H9 (cell line): ENCODE measurements around the gene RIMBP2. TPM values are rescaled to one million over a fixed set of nuclear protein-coding genes. Genes with fewer than 3 reads are reported as not detected.

ENCODE experiments used
- DNase-seq: peaks from one replicate; pipeline ENCODE4 v3.0.0-alpha.2; 2017
- H2AFZ ChIP-seq: one replicate; pipeline ENCODE4 v1.6.1; 2013; ENCODE audit warnings: mild to moderate bottlenecking, low read length, control low read depth, moderate library complexity
- H2AK5ac ChIP-seq: 2 replicates; pipeline ENCODE4 v1.6.1; 2013; ENCODE audit warnings: low read length, control low read depth, mixed read lengths; ENCODE audit not compliant: insufficient read length
- H2BK120ac ChIP-seq: one replicate; pipeline ENCODE4 v1.6.1; 2013; ENCODE audit warnings: low read depth, mild to moderate bottlenecking, low read length, control low read depth, inconsistent platforms; ENCODE audit not compliant: poor library complexity, severe bottlenecking
- H2BK12ac ChIP-seq: 2 replicates; pipeline ENCODE4 v1.6.1; 2013; ENCODE audit warnings: low read length, control low read depth, mixed read lengths, low read depth; ENCODE audit not compliant: insufficient read length
- H2BK15ac ChIP-seq: 2 replicates; pipeline ENCODE4 v1.6.1; 2013; ENCODE audit warnings: low read depth, low read length, control low read depth
- H2BK20ac ChIP-seq: one replicate; pipeline ENCODE4 v1.6.1; 2013; ENCODE audit warnings: low read depth, mild to moderate bottlenecking, low read length, control low read depth, inconsistent platforms; ENCODE audit not compliant: poor library complexity, severe bottlenecking
- H2BK5ac ChIP-seq: 2 replicates; pipeline ENCODE4 v1.6.1; 2013; ENCODE audit warnings: low read length, control low read depth, mixed read lengths; ENCODE audit not compliant: insufficient read length
- H3K14ac ChIP-seq: 2 replicates; pipeline ENCODE4 v1.6.1; 2013; ENCODE audit warnings: low read length, control low read depth; ENCODE audit not compliant: insufficient read depth
- H3K18ac ChIP-seq: 2 replicates; pipeline ENCODE4 v1.6.1; 2013; ENCODE audit warnings: low read depth, mild to moderate bottlenecking, mixed read lengths, low read length, control low read depth; ENCODE audit not compliant: insufficient read length
- H3K23ac ChIP-seq: 2 replicates; pipeline ENCODE4 v1.6.1; 2013; ENCODE audit warnings: low read length, control low read depth, mixed read lengths, low read depth; ENCODE audit not compliant: insufficient read length
- H3K23me2 ChIP-seq: 2 replicates; pipeline ENCODE4 v1.6.1; 2013; ENCODE audit warnings: low read depth, mild to moderate bottlenecking, mixed read lengths, low read length, control low read depth; ENCODE audit not compliant: insufficient read length, poor library complexity, severe bottlenecking
- H3K27ac ChIP-seq: 2 replicates; pipeline ENCODE4 v1.5.1; 2013; ENCODE audit warnings: low read length, control low read depth, mixed read lengths, low read depth; ENCODE audit not compliant: insufficient read length
- H3K27me3 ChIP-seq: 2 replicates; pipeline ENCODE4 v1.6.1; 2013; ENCODE audit warnings: low read length, control low read depth, inconsistent platforms; ENCODE audit not compliant: insufficient read depth
- H3K4ac ChIP-seq: 2 replicates; pipeline ENCODE4 v1.6.1; 2013; ENCODE audit warnings: low read depth, mild to moderate bottlenecking, control low read depth, inconsistent platforms, low read length, moderate library complexity
- H3K4me1 ChIP-seq: 2 replicates; pipeline ENCODE4 v1.6.1; 2013; ENCODE audit warnings: low read length, control low read depth, inconsistent platforms; ENCODE audit not compliant: insufficient read depth
- H3K4me2 ChIP-seq: 2 replicates; pipeline ENCODE4 v1.6.1; 2013; ENCODE audit warnings: low read length, control low read depth, mixed read lengths; ENCODE audit not compliant: insufficient read length, insufficient read depth
- H3K56ac ChIP-seq: 2 replicates; pipeline ENCODE4 v1.6.1; 2013; ENCODE audit warnings: low read depth, mild to moderate bottlenecking, mixed read lengths, low read length, control low read depth; ENCODE audit not compliant: insufficient read length
- H3K79me1 ChIP-seq: 2 replicates; pipeline ENCODE4 v1.6.1; 2013; ENCODE audit warnings: low read depth, mild to moderate bottlenecking, moderate library complexity, low read length, control low read depth, inconsistent platforms; ENCODE audit not compliant: insufficient read depth, poor library complexity, severe bottlenecking
- H3K79me2 ChIP-seq: 2 replicates; pipeline ENCODE4 v1.6.1; 2013; ENCODE audit warnings: low read length, control low read depth, inconsistent platforms; ENCODE audit not compliant: insufficient read depth
- H3K9ac ChIP-seq: 2 replicates; pipeline ENCODE4 v1.6.1; 2013; ENCODE audit warnings: low read length, control low read depth, mixed read lengths; ENCODE audit not compliant: insufficient read length; ENCODE audit errors: extremely low read depth
- H3K9me3 ChIP-seq: one replicate; pipeline ENCODE4 v1.6.1; 2013; ENCODE audit warnings: low read depth, low read length, inconsistent platforms; ENCODE audit not compliant: control insufficient read depth
- H3T11ph ChIP-seq: one replicate; pipeline ENCODE4 v1.6.1; 2013; ENCODE audit warnings: mild to moderate bottlenecking, low read length, control low read depth, inconsistent platforms
- H4K20me1 ChIP-seq: one replicate; pipeline ENCODE4 v1.6.1; 2013; ENCODE audit not compliant: control insufficient read depth, insufficient read length, insufficient read depth
- H4K5ac ChIP-seq: 2 replicates; pipeline ENCODE4 v1.6.1; 2013; ENCODE audit warnings: low read depth, mild to moderate bottlenecking, mixed read lengths, low read length, control low read depth; ENCODE audit not compliant: insufficient read length
- H4K8ac ChIP-seq: replicated peaks from 2 replicates; pipeline ENCODE4 v1.6.1; 2013; ENCODE audit warnings: low read length, control low read depth, mixed read lengths, low read depth; ENCODE audit not compliant: insufficient read length
- H4K91ac ChIP-seq: 2 replicates; pipeline ENCODE4 v1.6.1; 2013; ENCODE audit warnings: low read depth, mild to moderate bottlenecking, moderate library complexity, mixed read lengths, low read length, control low read depth; ENCODE audit not compliant: insufficient read length
- H3K27ac Mint-ChIP-seq, 3 experiments: 2 replicates in 2 of 3; 3 replicates in 1 of 3; pipeline ENCODE4 v1.8.0; 2020 to 2021; ENCODE audit warnings: mixed read lengths in 3 of 3, mild to moderate bottlenecking in 1 of 3, moderate library complexity in 1 of 3
- H3K27me3 Mint-ChIP-seq: 2 replicates; pipeline ENCODE4 v1.8.0; 2021; ENCODE audit warnings: low read depth, mild to moderate bottlenecking, moderate library complexity, mixed read lengths
- H3K36me3 Mint-ChIP-seq, 3 experiments: 2 replicates in 2 of 3; 3 replicates in 1 of 3; pipeline ENCODE4 v1.8.0; 2020 to 2021; ENCODE audit warnings: low read depth in 3 of 3, mixed read lengths in 3 of 3; ENCODE audit not compliant: insufficient read depth in 1 of 3
- H3K4me1 Mint-ChIP-seq, 2 experiments: 2 replicates each; pipeline ENCODE4 v1.8.0; 2020; ENCODE audit warnings: mixed read lengths in 2 of 2
- H3K4me3 Mint-ChIP-seq, 2 experiments: 2 replicates in 1 of 2; 3 replicates in 1 of 2; pipeline ENCODE4 v1.8.0; 2020 to 2021; ENCODE audit warnings: mild to moderate bottlenecking in 2 of 2, mixed read lengths in 2 of 2, moderate library complexity in 1 of 2
- H3K9me3 Mint-ChIP-seq, 2 experiments: 2 replicates in 1 of 2; 3 replicates in 1 of 2; pipeline ENCODE4 v1.8.0; 2020; ENCODE audit warnings: mild to moderate bottlenecking in 2 of 2, mixed read lengths in 2 of 2, moderate library complexity in 1 of 2
- CTCF ChIP-seq: fragments of 200-600 bp; sonication (generic); conservative IDR thresholded peaks from 3 replicates; pipeline ENCODE4 v1.8.0; 2021; ENCODE audit warnings: antibody characterized with exemption, mild to moderate bottlenecking
- WGBS: extraction: QIAGEN DNeasy Blood & Tissue Kit; methylation state at CpG from one replicate; pipeline ENCODE4 v1.1.7; 2013; ENCODE audit warnings: missing lambda C conversion rate, low lambda C conversion rate, mixed read lengths; ENCODE audit not compliant: insufficient read length; ENCODE audit errors: extremely low coverage; 5-methylcytosine and 5-hydroxymethylcytosine counted together
- total RNA-seq: library from RNA; stranded (reverse); gene quantifications from 2 replicates; pipeline ENCODE4 v1.2.1, GENCODE V29; 2021

Gene RIMBP2
- total RNA-seq, 1 experiment from 2014 or later = 0.70 TPM

GRCh38 chr12:130590685-130591084, 125.4 kb downstream of the RIMBP2 start:
- Histone ChIP-seq H2AFZ (no peak overlapping the region), H3K9me3 (no peaks in the 10 kb centered on the region), H3K79me2 (no peaks in the 10 kb centered on the region), H3K23me2 (no peaks in the 10 kb centered on the region), H2BK15ac (no peak overlapping the region), H3K56ac (no peak overlapping the region), H2BK12ac (no peak overlapping the region), H3K23ac (no peak overlapping the region), H3T11ph (no peak overlapping the region), H3K18ac (no peak overlapping the region), H2BK20ac (no peak overlapping the region), H2BK120ac (no peak overlapping the region), H2BK5ac (no peak overlapping the region), H3K4me1 (no peaks in the 10 kb centered on the region), H3K9ac (no peak overlapping the region), H3K27ac (no peak overlapping the region), H3K27me3 (no peaks in the 10 kb centered on the region), H3K4me2 (no peak overlapping the region), H3K14ac (no peak overlapping the region), H4K5ac (no peak overlapping the region), H4K8ac (no peak overlapping the region), H2AK5ac (no peak overlapping the region), H4K20me1 (no peaks in the 10 kb centered on the region), H4K91ac (no peak overlapping the region), H3K4ac (no peak overlapping the region), H3K79me1 (no peaks in the 10 kb centered on the region)
- no peak overlapping the region for H3K4me3 Mint-ChIP-seq
- H3K27me3 Mint-ChIP-seq = peaks cover 33% of the 10 kb centered on the region
- peaks cover 0 to 2% (median 0%) of the 10 kb centered on the region in 3 experiments; a peak in 2 of 7 replicates for H3K36me3 Mint-ChIP-seq
- no peak for TF ChIP-seq CTCF
- peaks cover 0 to 9% of the 10 kb centered on the region in 2 experiments; a peak in 3 of 5 replicates for H3K9me3 Mint-ChIP-seq
- H3K27ac Mint-ChIP-seq = no peak overlapping the region
- peaks cover 14 to 15% of the 10 kb centered on the region in 2 experiments for H3K4me1 Mint-ChIP-seq
- DNase-seq = no peak
- WGBS = no CpG with 5 or more reads among the region's 12 CpGs
